NT2/D1 (cell line): Measurements from ENCODE around the gene LENG8.

Experiments
- YY1 ChIP-seq: IDR thresholded peaks from 2 replicates; pipeline ENCODE4 v1.6.1; 2011; ENCODE audit not compliant: insufficient read length, insufficient read depth
- ZNF274 ChIP-seq: IDR thresholded peaks from 2 replicates; pipeline ENCODE4 v1.6.1; 2011; ENCODE audit warnings: mild to moderate bottlenecking, low read depth, low read length

DNA sequence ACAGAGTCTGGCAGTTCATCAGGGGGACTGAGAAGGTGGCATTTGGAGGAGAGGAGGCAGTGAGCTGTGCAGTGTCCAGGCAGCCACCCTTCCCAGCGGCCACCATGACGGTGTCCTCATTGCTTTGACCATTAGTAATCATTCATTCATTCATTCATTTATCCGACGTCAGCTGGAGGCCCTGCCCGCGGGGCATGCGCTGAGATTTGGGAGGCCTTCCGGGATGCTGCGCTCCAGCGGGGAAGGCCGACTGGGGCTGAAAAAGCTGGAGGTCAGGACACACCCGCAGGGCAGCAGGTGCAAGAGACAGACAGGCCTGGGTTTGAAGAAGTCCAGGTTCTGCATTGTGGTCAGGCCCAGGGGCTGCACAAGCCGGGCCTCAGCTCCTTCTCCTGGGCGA lies 24.8 kb upstream of the LENG8 start:
- TF ChIP-seq YY1 (no peak), ZNF274 (no peak)
